Thyroid gland (tissue), 4 donors: ENCODE data around the gene HYAL4. TPM values are rescaled to one million over a fixed set of nuclear protein-coding genes. Genes with fewer than 3 reads are reported as not detected.
"Not testable (repeated sequence)": the region's sequence is repeated elsewhere in the genome, so short reads cannot be mapped to it uniquely, and the experiment has no call there.

Experiments
- DNase-seq, 2 donors: peaks; one replicate each; pipeline ENCODE4 v3.0.0-alpha.2; 2019
- H3K27ac ChIP-seq, 3 donors: fragments of 200-600 bp; sonication (generic); 1 replicate in 2 of 3; 2 replicates in 1 of 3; pipeline ENCODE4 v1.5.1; 2016 to 2019; ENCODE audit warnings: mild to moderate bottlenecking in 1 of 3, moderate library complexity in 1 of 3
- H3K27me3 ChIP-seq: fragments of 200-600 bp; sonication (generic); one replicate; pipeline ENCODE4 v1.5.1; 2019
- H3K36me3 ChIP-seq, 2 donors: fragments of 200-600 bp; sonication (generic); one replicate each; pipeline ENCODE4 v1.5.1; 2016 to 2019
- H3K4me1 ChIP-seq, 2 donors: fragments of 200-600 bp; sonication (generic); one replicate each; pipeline ENCODE4 v1.5.1; 2017 to 2019
- H3K4me3 ChIP-seq, 3 donors: fragments of 200-600 bp; sonication (generic); replicated peaks in 1 of 3; 1 replicate in 2 of 3; 2 replicates in 1 of 3; pipeline ENCODE4 v1.5.1; 2016; ENCODE audit warnings: mild to moderate bottlenecking in 1 of 3
- H3K9me3 ChIP-seq: fragments of 200-600 bp; sonication (generic); one replicate; pipeline ENCODE4 v1.5.1; 2017
- CTCF ChIP-seq, 6 experiments: fragments of 200-600 bp in 3 of 6; fragments of 450-650 bp in 3 of 6; sonication (generic) in 3 of 6; IDR thresholded peaks; one replicate each; pipeline ENCODE4 v1.5.1; 2016 to 2019; ENCODE audit warnings: antibody characterized with exemption in 6 of 6, mild to moderate bottlenecking in 2 of 6, inconsistent platforms in 1 of 6, moderate library complexity in 1 of 6
- POLR2A ChIP-seq, 2 donors: fragments of 450-650 bp; IDR thresholded peaks; one replicate each; pipeline ENCODE4 v1.6.1; 2017; ENCODE audit warnings: antibody characterized with exemption in 2 of 2, mild to moderate bottlenecking in 2 of 2, moderate library complexity in 1 of 2
- WGBS, 2 donors: methylation state at CpG; one replicate each; pipeline ENCODE4 v1.1.5; 2017; 5-methylcytosine and 5-hydroxymethylcytosine counted together
- intact Hi-C: fragments of 100-400 bp; cut with DNase I; formaldehyde crosslinking; loops from one replicate; pipeline ENCODE4 v1.15.1; 2023
- total RNA-seq, 4 donors: library from RNA; depleted of rRNA; stranded (reverse); fragments of >200 nt; gene quantifications; one replicate each; pipeline ENCODE4 v1.2.3, GENCODE V29; 2016

Gene HYAL4
- total RNA-seq, 4 donors from 2014 or later = 0.13 to 0.89 TPM; not detected in 2

DNA sequence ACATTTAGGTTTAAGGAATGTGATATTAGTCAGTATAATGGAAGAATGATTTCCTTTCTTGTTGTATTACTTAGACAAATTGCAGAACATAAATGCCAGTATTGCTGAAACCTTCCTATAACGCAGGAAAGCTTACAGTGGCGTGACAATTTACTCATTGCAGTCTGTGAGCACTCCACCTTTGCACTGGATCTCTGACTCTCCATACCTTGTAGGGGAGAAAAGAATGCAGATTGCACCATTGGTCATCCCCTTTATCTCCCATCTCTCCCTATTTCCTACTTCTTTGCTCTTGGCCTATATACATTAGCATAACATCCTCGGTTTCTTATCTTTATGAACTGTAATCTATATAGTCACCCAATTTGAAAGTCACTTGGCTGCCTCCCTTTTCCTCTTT lies 28.1 kb upstream of the HYAL4 start:
- Histone ChIP-seq H3K36me3 (no peaks in the 10 kb centered on the region), H3K27ac (no peak overlapping the region), H3K4me1 (no peaks in the 10 kb centered on the region), H3K27me3 (no peaks in the 10 kb centered on the region), H3K4me3 (no peak overlapping the region), H3K9me3 (no peaks in the 10 kb centered on the region)
- DNase-seq = no peak
- TF ChIP-seq POLR2A (IDR thresholded peaks at IDR 0.05) = no peak
- no peak for TF ChIP-seq CTCF (IDR thresholded peaks at IDR 0.05)
- WGBS, 2 donors = 81 to 88% methylated on average over 3 of the region's 3 CpGs
- intact Hi-C loops = no loop called here

- no peaks in the 10 kb centered on the region for H3K27me3 ChIP-seq
- DNase-seq = no peak
- H3K4me1 ChIP-seq = no peaks in the 10 kb centered on the region
- TF ChIP-seq POLR2A (IDR thresholded peaks at IDR 0.05) (no peak), CTCF (IDR thresholded peaks at IDR 0.05) (no peak)
- no peak overlapping the region for H3K4me3 ChIP-seq
- no peaks in the 10 kb centered on the region for H3K36me3 ChIP-seq
- intact Hi-C loops = no loop called here
- H3K27ac ChIP-seq = no peak overlapping the region
- 67 to 75% methylated on average over 4 of the region's 4 CpGs for WGBS, 2 donors
- no peaks in the 10 kb centered on the region for H3K9me3 ChIP-seq
Observed at GRCh38 chr7:123819001-123819400, 26.0 kb upstream of the HYAL4 start.

DNA sequence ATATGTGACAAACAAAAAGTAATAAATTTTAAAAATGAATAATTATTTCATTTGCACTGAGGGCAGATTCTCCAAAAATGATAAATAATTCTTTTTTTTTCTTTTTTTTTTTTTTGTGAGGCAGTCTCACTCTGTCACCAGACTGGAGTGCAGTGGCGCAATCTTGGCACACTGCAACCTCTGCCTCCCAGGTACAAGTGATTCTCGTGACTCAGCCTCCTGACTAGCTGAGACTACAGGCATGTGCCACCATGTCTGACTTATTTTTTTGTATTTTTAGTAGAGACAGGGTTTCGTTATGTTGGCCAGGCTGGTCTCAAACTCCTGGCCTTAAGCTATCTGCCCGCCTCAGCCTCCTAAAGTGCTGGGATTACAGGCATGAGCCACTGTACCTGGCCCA lies 25.2 kb upstream of the HYAL4 start:
- DNase-seq, H3K27ac ChIP-seq, H3K4me1 ChIP-seq, intact Hi-C loops, H3K4me3 ChIP-seq, H3K36me3 ChIP-seq, H3K27me3 ChIP-seq, H3K9me3 ChIP-seq: not testable (repeated sequence)
- 88 to 98% methylated on average over 4 of the region's 4 CpGs for WGBS, 2 donors

- H3K36me3 ChIP-seq = no peaks in the 10 kb centered on the region
- intact Hi-C loops = no loop called here
- 87 to 93% methylated on average over 2 of the region's 2 CpGs for WGBS, 2 donors
- no peaks in the 10 kb centered on the region for H3K4me1 ChIP-seq
- TF ChIP-seq POLR2A (IDR thresholded peaks at IDR 0.05) = no peak
- no peak for TF ChIP-seq CTCF (IDR thresholded peaks at IDR 0.05)
- no peak overlapping the region for H3K27ac ChIP-seq
- no peak overlapping the region for H3K4me3 ChIP-seq
- no peaks in the 10 kb centered on the region for H3K9me3 ChIP-seq
- DNase-seq = no peak
- no peaks in the 10 kb centered on the region for H3K27me3 ChIP-seq
Observed at GRCh38 chr7:123820864-123821263, 24.1 kb upstream of the HYAL4 start.

GRCh38 chr7:123821320-123821719 lies 23.6 kb upstream of the HYAL4 start:
- Histone ChIP-seq H3K36me3 (no peaks in the 10 kb centered on the region), H3K9me3 (no peaks in the 10 kb centered on the region), H3K27ac (no peak overlapping the region), H3K4me3 (no peak overlapping the region), H3K27me3 (no peaks in the 10 kb centered on the region), H3K4me1 (no peaks in the 10 kb centered on the region)
- intact Hi-C loops = no loop called here
- DNase-seq = no peak
- TF ChIP-seq POLR2A (IDR thresholded peaks at IDR 0.05) = no peak
- no peak for TF ChIP-seq CTCF (IDR thresholded peaks at IDR 0.05)
- 96 to 98% methylated on average over 1 of the region's 1 CpG for WGBS, 2 donors
